HL-60/S4 (cell line): ENCODE measurements around the gene HRH3.

Source experiments
- in situ Hi-C: fragments of 300-500 bp; cut with MboI; formaldehyde crosslinking; loops from 2 replicates; pipeline ENCODE4 v1.14.3; 2022; ENCODE audit warnings: low sequenced_read_pairs

HRH3 gene

GRCh38 chr20:62230696-62231095, 10.6 kb upstream of the HRH3 start:
- in situ Hi-C loops: no loop called here

- in situ Hi-C loops: no loop called here
Observed at GRCh38 chr20:62230276-62230675, 10.2 kb upstream of the HRH3 start.

- in situ Hi-C loops: no loop called here
Observed at GRCh38 chr20:62229667-62230066, 9.6 kb upstream of the HRH3 start.

GRCh38 chr20:62228982-62229545, 9.0 kb upstream of the HRH3 start:
- in situ Hi-C loops: no loop called here

GRCh38 chr20:62227977-62228958, 8.2 kb upstream of the HRH3 start:
- in situ Hi-C loops: no loop called here

- in situ Hi-C loops: no loop called here
Observed at GRCh38 chr20:62227591-62227976, 7.5 kb upstream of the HRH3 start.

GRCh38 chr20:62226707-62227590, 6.9 kb upstream of the HRH3 start:
- in situ Hi-C loops: no loop called here

- in situ Hi-C loops: no loop called here
Observed at GRCh38 chr20:62225820-62226635, 6.0 kb upstream of the HRH3 start.

GRCh38 chr20:62225026-62225425, 4.9 kb upstream of the HRH3 start:
- in situ Hi-C loops: no loop called here

GRCh38 chr20:62224113-62224855, 4.2 kb upstream of the HRH3 start:
- in situ Hi-C loops: no loop called here

- in situ Hi-C loops: no loop called here
Observed at GRCh38 chr20:62223571-62223970, 3.5 kb upstream of the HRH3 start.

GRCh38 chr20:62222972-62223371, 2.9 kb upstream of the HRH3 start:
- in situ Hi-C loops: no loop called here

- in situ Hi-C loops: no loop called here
Observed at GRCh38 chr20:62222266-62222850, 2.3 kb upstream of the HRH3 start.

GRCh38 chr20:62220666-62221568, 839 bp upstream of the HRH3 start:
- in situ Hi-C loops: no loop called here

- in situ Hi-C loops: no loop called here
Observed at GRCh38 chr20:62219101-62219991, 732 bp downstream of the HRH3 start.

GRCh38 chr20:62217913-62218773, 1.9 kb downstream of the HRH3 start:
- in situ Hi-C loops: no loop called here
